Stimulated activated naive CD4-positive, alpha-beta T cell treated with Interleukin-2 at 50 U/mL for 16 hours (primary cell): ENCODE results near the gene ESRRA.
"Not testable (repeated sequence)": the region's sequence is repeated elsewhere in the genome, so short reads cannot be mapped to it uniquely, and the experiment has no call there.

Experiments used
- DNase-seq: peaks from one replicate; lab custom pipeline; 2025; lab: John Stamatoyannopoulos, UW

Gene ESRRA

GRCh38 chr11:64314146-64314804, 9.0 kb downstream of the ESRRA start:
- DNase-seq: no peak

GRCh38 chr11:64314805-64315561, 9.7 kb downstream of the ESRRA start:
- DNase-seq: no peak

- DNase-seq: not testable (repeated sequence)
Measured at GRCh38 chr11:64315667-64316526, 10.6 kb downstream of the ESRRA start.

DNA sequence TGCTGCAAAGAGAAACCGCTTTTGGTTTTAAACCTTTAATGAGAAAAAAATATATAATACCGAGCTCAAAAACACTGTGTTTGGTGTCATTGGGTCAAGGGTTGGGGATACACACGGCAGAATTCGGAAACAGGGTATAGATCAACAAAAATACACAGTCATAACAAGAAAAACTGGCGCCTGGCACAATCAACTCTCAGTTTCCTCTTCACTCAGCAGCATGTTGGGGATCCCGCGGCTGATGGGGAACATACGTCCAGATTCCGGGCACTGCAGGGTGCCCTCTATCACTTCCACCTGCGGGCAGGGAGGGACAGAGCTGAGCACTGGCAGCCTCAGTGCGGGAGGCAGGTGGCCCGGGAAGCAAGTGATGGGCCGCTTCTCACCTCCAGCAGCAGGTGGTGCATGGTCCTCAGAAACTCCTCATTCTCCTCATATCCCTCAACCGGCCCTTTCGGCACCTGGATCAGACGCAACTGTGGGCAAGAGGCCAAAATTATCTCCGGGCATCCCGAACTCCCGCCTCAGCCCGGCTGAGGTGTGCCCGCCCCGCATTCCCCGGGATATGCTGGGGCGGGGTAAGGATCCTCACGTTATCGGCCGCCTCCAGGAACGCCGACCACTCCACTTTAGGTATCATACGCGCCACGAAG, 11.5 kb downstream of the ESRRA start:
- peak; percentile 24 for DNase-seq

DNA sequence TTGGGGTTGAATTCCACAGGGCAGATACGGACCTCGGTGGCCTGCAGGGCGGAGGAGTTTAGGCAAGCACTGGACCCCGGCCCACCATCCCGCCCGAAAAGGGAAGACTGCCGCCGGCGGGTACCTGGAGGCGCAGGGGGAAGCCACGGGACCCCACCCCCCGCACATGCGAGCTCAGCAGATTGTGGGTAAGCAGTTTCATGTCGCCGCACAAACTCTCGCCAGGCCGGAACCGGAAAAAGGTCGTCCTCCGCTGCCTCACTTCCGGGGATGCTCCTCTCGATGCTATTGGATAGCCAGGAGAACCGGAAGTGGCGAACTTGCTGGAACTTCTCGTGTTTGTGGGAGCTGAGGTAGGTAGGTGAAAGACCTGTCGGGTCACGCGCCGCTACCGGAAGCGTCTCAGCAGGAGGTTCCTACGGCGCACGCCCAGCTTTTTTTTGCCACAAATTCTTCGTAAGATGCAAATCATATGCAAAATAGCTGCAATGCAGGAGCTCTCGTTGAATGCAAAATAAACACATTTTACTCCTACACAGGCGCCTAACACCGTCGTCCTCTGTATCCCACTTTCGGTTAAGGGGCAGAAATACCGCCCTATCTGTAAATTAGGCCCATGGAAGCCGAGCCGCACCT, 12.1 kb downstream of the ESRRA start, which contains the start of gene TRMT112:
Gene TRMT112 (minus strand): TSS at position 235 of the 636 bp plus-strand sequence. CDS start 33 bp downstream, at position 202.
- DNase-seq: peak; percentile 99

GRCh38 chr11:64317961-64318765, 12.8 kb downstream of the ESRRA start, which contains the start of gene PRDX5:
PRDX5 (plus strand) TSS chr11:64318121; CDS start chr11:64318216, 95 bp downstream.
- DNase-seq: peak; percentile 94

DNA sequence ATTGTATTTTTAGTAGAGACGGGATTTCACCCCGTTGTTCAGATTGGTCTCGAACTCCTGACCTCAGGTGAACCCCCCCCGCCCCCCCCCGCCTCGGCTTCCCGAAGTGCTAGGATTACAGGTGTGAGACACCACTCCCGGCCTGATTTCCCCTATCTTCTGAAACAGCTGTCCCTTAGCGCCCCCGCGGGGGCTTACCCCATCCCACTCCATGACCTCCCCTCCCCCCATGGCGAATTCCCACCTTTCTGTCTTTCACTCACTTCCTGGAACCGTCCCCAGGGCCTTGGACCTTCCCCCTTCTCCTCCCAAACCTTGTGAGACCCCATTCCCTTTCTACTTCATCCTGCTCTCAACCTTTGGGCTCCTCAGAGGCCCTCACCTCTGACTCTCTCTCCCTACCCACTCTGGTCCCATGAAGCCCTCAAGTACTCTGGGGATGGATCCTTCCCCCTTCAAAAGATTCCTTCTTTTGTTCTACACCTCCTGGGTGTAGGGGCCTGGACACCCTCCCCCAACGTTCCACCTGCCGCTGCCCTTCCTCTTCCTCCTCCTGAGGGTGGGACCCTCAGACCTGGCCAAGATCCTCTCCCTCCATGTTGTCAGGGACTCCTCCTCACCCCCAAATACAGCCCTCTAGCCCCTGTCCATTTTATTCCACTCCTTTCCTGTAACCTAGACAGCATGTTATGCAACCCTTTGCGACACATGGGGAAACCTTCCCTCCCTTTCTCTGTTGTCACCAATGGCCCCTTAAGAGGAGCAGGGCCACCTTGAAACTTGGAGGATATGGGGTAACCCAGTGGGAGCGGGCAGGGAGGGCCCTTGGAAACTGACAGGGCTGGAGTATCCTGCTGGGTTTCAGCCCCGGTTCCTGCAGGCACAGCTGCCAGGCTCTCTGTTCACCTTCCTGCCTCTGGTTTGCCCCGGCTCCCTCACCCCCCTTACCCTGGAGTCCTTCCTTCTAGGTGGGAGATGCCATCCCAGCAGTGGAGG, 13.7 kb downstream of the ESRRA start:
- no peak for DNase-seq

DNA sequence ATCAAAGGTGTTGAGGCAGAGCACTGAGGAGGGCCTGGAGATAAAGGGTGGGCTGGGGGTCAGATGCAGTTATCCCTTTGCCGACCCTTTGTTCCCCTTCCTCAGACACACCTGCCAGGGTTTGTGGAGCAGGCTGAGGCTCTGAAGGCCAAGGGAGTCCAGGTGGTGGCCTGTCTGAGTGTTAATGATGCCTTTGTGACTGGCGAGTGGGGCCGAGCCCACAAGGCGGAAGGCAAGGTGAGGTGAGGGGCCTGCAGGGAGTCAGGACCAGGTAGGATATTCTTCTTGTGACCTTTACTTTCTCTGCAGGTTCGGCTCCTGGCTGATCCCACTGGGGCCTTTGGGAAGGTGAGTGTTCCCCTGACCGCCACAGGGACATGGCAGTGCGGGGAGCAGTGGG, 15.2 kb downstream of the ESRRA start:
- no peak for DNase-seq

DNA sequence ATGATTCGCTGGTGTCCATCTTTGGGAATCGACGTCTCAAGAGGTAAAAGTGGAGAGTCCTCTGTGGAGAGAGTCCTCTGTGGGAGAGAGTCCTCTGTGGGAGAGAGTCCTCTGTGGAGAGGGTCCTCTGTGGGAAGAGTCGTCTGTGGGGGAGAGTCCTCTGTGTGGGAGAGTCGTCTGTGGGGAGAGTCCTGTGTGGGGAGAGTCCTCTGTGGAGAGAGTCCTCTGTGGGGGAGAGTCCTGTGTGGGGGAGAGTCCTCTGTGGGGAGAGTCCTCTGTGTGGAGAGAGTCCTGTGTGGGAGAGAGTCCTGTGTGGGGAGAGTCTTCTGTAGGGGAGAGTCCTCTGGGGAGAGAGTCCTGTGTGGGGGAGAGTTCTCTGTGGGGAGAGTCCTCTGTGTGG, 15.7 kb downstream of the ESRRA start:
- DNase-seq: no peak

DNA sequence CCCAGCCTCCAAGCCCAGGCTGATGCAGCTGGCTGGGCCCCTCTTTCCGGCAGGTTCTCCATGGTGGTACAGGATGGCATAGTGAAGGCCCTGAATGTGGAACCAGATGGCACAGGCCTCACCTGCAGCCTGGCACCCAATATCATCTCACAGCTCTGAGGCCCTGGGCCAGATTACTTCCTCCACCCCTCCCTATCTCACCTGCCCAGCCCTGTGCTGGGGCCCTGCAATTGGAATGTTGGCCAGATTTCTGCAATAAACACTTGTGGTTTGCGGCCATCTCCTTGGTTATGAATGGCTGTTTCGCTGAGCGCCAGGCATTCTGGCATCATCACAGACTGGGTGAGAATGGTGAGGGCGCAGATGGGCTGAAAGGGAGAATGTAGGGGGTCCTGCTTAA, 16.2 kb downstream of the ESRRA start:
- DNase-seq: no peak

GRCh38 chr11:64322925-64323260, 17.6 kb downstream of the ESRRA start:
- DNase-seq: no peak

GRCh38 chr11:64323373-64323772, 18.0 kb downstream of the ESRRA start:
- DNase-seq: no peak

GRCh38 chr11:64323984-64324383, 18.7 kb downstream of the ESRRA start:
- not testable (repeated sequence) for DNase-seq

GRCh38 chr11:64324692-64325469, 19.6 kb downstream of the ESRRA start:
- no peak for DNase-seq

DNA sequence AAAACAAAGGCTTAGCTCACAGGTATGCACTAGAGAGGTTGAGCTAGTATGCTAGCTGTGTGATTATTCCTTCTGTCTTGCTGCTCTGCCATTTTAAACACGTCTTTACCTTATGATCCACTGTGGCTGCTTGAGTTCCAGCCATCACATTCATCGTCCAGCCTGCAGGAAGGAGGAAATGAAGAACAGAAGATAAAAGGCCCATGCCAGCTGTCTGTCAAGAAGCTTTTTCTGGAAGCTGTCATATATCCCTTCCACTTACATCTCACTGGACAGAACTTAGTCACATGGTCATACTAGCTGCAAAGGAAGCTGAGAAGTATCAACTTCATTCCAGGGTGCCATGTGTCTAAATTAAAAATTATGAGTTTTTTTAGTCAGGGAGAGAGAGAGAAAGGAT, 22.1 kb downstream of the ESRRA start:
- no peak for DNase-seq

- no peak for DNase-seq
Measured at GRCh38 chr11:64327993-64328392, 22.7 kb downstream of the ESRRA start.

DNA sequence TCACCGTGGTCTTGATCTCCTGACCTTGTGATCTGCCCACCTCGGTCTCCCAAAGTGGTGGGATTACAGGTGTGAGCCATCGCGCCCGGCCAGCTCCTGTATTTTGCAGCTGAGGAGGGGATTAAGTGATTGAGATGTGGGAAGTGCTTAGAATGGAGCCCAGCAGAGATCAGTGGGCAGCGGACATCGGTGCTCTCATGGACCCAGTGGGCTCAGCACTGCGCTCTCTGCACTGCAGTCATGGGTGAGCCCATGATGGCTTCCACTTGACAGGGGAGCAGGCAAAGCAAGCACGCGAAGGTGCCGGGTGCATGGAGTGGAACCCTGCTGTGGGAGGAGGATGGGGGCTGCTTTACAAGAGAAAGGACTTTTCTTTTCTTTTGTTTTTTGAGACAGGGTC, 25.6 kb downstream of the ESRRA start:
- DNase-seq: no peak

DNA sequence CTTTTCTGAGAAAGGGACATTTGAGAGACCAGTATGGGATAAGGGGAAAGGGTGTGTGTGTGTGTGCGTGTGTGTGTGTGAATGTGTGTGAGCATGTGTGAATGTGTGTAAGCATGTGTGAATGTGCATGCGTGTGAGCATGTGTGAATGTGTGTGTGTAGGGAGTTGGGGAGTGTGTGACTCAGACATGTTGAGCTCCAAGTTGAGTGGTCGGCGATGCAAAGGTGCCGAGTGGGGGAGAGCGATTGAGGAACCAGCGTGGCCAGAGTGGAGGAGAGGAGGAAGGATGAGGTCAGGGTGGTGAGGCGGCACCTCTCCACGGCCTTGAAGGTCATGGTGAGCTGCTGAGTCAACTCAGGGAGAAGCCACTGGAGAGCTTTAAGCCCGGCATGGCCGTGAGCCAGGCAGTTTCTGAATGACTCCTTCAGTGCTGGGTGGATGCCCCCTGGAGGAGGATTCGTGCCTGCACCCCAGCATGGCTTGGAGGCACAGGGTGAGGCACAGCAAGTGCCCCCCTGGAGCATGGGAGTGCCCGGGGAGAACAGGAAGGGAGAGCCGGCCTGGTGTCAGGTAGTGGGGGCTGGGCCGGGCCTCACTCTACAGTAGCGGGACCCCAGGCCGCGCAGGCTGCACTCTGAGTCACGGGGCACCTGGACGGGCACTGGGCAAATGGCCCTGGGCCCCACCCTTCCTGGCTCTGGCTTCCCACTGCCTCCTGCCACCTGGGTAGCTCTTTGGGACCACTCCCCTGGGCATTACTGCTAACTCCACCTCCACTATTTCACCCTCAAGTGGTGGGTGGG, 26.4 kb downstream of the ESRRA start:
- DNase-seq: peak; percentile 66
